Gastrocnemius medialis (tissue), 4 donors: ENCODE results near the gene THRSP. TPM values are rescaled to one million over a fixed set of nuclear protein-coding genes. Genes with fewer than 3 reads are reported as not detected.
"Not testable (repeated sequence)": the region's sequence is repeated elsewhere in the genome, so short reads cannot be mapped to it uniquely, and the experiment has no call there.

Source experiments
- ATAC-seq, 2 donors: fragments of 150-250 bp; one replicate each; pipeline ENCODE4 v1.9.1; 2016
- DNase-seq, 2 donors: peaks; one replicate each; pipeline ENCODE4 v3.0.0-alpha.2; 2019
- H3K27ac ChIP-seq, 4 donors: fragments of 200-600 bp; sonication (generic); 1 replicate in 1 of 4; 2 replicates in 3 of 4; pipeline ENCODE4 v1.5.1; 2016 to 2018; ENCODE audit warnings: mild to moderate bottlenecking in 2 of 4, moderate library complexity in 1 of 4
- H3K27me3 ChIP-seq, 3 donors: fragments of 200-600 bp; sonication (generic) in 2 of 3; 1 replicate in 1 of 3; 2 replicates in 2 of 3; pipeline versions ENCODE4 v1.5.1 to v1.6.0; 2016 to 2019; ENCODE audit warnings: mild to moderate bottlenecking in 1 of 3, moderate library complexity in 1 of 3
- H3K36me3 ChIP-seq, 2 donors: fragments of 200-600 bp; sonication (generic) in 1 of 2; one replicate each; pipeline ENCODE4 v1.5.1; 2017 to 2018
- H3K4me1 ChIP-seq, 2 donors: fragments of 200-600 bp; sonication (generic) in 1 of 2; one replicate each; pipeline ENCODE4 v1.5.1; 2016 to 2017; ENCODE audit warnings: mild to moderate bottlenecking in 2 of 2
- H3K4me3 ChIP-seq, 4 donors: fragments of 200-600 bp; sonication (generic) in 3 of 4; 1 replicate in 1 of 4; 2 replicates in 3 of 4; pipeline ENCODE4 v1.5.1; 2016 to 2019; ENCODE audit warnings: mild to moderate bottlenecking in 2 of 4
- H3K9me3 ChIP-seq, 3 donors: fragments of 200-600 bp; sonication (generic) in 2 of 3; 1 replicate in 1 of 3; 2 replicates in 2 of 3; pipeline ENCODE4 v1.5.1; 2016 to 2019
- POLR2A ChIP-seq, 2 donors: fragments of 450-650 bp; IDR thresholded peaks; one replicate each; pipeline ENCODE4 v1.6.1; 2017; ENCODE audit warnings: antibody characterized with exemption in 2 of 2, mild to moderate bottlenecking in 2 of 2, moderate library complexity in 2 of 2
- in situ Hi-C, 4 donors: fragments of 200-750 bp; cut with MboI; loops; one replicate each; pipeline versions ENCODE4 v1.15.0 to v1.8.0; 2017; ENCODE audit warnings: low sequenced_read_pairs in 4 of 4
- intact Hi-C: fragments of 100-400 bp; cut with DNase I; formaldehyde crosslinking; loops from one replicate; pipeline ENCODE4 v1.15.1; 2023; ENCODE audit warnings: low total_unique reads
- total RNA-seq, 4 donors: library from RNA; depleted of rRNA; stranded (reverse); fragments of >200 nt; gene quantifications; one replicate each; pipeline versions ENCODE4 v1.1.0 to v1.2.3, GENCODE V29; 2016
- TF ChIP-seq, protein P1 (sequence below), 5 experiments: fragments of 450-650 bp in 3 of 5; fragments of 200-600 bp in 2 of 5; sonication (generic) in 2 of 5; IDR thresholded peaks in 4 of 5; conservative IDR thresholded peaks in 1 of 5; 1 replicate in 4 of 5; 2 replicates in 1 of 5; pipeline ENCODE4 v1.5.1; 2016 to 2019; ENCODE audit warnings: antibody characterized with exemption in 5 of 5, mild to moderate bottlenecking in 3 of 5, moderate library complexity in 3 of 5

THRSP gene
- 10 to 100 TPM in 2 of 4 donors, under 1 TPM in 1, not detected in 1; 0.67 to 31.3 (median 14.0) TPM for total RNA-seq

- Histone ChIP-seq H3K4me3 (peak within 1 kb of the TSS in 1 of 4 donors; percentile 21), H3K4me1 (peaks cover 38 to 40% of the 10 kb centered on the region in 2 donors), H3K9me3 (no peaks in the 10 kb centered on the region), H3K36me3 (no peaks in the 10 kb centered on the region), H3K27me3 (no peaks in the 10 kb centered on the region), H3K27ac (peak within 1 kb of the TSS; percentile 60 to 88 (median 70))
- peak; percentile 80 for ATAC-seq
- intact Hi-C loops = no loop called here
- in situ Hi-C loops = no loop called here
- DNase-seq = peak; percentile 55 to 85
- TF ChIP-seq POLR2A (IDR thresholded peaks at IDR 0.05) = no peak
- TF ChIP-seq, protein P1, sequence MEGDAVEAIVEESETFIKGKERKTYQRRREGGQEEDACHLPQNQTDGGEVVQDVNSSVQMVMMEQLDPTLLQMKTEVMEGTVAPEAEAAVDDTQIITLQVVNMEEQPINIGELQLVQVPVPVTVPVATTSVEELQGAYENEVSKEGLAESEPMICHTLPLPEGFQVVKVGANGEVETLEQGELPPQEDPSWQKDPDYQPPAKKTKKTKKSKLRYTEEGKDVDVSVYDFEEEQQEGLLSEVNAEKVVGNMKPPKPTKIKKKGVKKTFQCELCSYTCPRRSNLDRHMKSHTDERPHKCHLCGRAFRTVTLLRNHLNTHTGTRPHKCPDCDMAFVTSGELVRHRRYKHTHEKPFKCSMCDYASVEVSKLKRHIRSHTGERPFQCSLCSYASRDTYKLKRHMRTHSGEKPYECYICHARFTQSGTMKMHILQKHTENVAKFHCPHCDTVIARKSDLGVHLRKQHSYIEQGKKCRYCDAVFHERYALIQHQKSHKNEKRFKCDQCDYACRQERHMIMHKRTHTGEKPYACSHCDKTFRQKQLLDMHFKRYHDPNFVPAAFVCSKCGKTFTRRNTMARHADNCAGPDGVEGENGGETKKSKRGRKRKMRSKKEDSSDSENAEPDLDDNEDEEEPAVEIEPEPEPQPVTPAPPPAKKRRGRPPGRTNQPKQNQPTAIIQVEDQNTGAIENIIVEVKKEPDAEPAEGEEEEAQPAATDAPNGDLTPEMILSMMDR (IDR thresholded peaks at IDR 0.05 in 4 of 5, conservative IDR thresholded peaks at IDR 0.05 in 1 of 5) = no peak
Observed at GRCh38 chr11:78063440-78064181, at the start of gene THRSP. Gene THRSP, plus strand, starts transcription at chr11:78063861. Its CDS starts 21 bp downstream, at chr11:78063882.

DNA sequence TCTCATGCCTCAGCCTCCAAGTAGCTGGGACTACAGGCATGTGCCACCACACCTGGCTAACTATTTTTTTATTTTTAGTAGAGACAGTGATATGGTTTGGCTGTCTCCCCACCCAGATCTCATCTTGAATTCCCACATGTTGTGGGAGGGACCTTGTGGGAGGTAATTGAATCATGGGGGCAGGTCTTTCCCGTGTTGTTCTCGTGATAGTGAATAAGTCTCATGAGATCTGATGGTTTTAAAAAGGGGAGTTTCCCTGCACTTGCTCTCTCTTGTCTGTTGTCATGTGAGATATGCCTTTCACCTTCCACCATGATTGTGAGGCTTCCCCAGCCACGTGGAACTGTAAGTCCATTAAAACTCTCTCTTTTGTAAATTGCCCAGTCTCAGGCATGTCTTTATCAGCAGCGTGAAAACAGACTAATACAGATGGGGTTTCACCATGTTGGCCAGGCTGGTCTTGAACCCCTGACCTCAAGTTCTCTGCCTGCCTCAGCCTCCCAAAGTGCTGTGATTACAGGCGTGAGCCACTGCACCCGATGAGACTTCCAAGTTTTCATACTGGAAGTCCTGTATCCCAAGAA is 48.6 kb upstream of the THRSP start:
- H3K4me3 ChIP-seq, H3K9me3 ChIP-seq, H3K27ac ChIP-seq, in situ Hi-C loops, H3K4me1 ChIP-seq, intact Hi-C loops, ATAC-seq, H3K27me3 ChIP-seq, DNase-seq, H3K36me3 ChIP-seq: not testable (repeated sequence)

DNA sequence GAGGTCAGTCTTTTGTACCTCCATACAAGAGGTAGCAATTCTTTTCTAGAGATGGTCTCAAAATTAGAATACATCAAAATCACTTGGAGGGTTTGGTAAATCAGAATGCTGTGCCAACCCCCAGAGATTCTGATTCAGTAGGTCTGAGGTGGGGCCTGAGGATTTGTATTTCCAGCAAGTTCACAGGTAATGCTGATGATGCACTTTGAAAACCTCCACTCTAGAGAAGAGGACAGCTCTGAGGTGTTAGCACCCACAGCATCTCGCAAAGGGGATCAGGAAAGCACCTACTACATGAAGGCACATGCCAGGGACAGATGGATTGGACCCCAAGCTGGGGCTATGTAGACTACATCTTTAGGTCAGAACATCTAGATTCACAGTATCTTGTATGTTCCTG is 47.8 kb upstream of the THRSP start:
- ATAC-seq (no peak), DNase-seq (no peak)
- Histone ChIP-seq H3K27ac (no peak overlapping the region), H3K27me3 (no peaks in the 10 kb centered on the region), H3K4me1 (no peaks in the 10 kb centered on the region), H3K9me3 (no peaks in the 10 kb centered on the region), H3K4me3 (no peak overlapping the region), H3K36me3 (no peaks in the 10 kb centered on the region)
- intact Hi-C loops (no loop called here), in situ Hi-C loops (no loop called here)
- no peak for TF ChIP-seq POLR2A (IDR thresholded peaks at IDR 0.05)
- TF ChIP-seq, protein P1 (IDR thresholded peaks at IDR 0.05 in 4 of 5, conservative IDR thresholded peaks at IDR 0.05 in 1 of 5) = no peak

DNA sequence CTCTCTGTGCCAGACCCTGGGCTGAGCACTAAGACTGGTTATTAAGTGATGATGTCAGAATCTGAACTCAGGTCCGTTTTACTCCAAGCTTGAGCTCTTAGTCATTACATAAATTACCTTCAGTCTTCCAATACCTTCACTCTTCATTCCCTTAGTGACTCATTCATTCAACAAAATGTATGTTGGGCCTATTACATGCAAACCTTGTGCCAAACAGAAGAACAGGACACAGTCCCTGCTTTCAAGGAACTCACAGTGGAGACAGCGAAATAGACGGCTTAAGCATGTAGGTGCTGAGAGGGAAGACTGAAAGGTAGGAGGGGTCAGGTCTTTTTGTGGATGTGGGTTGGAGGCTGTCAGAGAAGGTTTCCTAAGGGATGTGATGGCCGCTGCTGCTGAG is 43.9 kb upstream of the THRSP start:
- no peak for ATAC-seq
- no peak overlapping the region for H3K4me3 ChIP-seq
- H3K4me1 ChIP-seq = no peaks in the 10 kb centered on the region
- H3K36me3 ChIP-seq = no peaks in the 10 kb centered on the region
- intact Hi-C loops = no loop called here
- no peak overlapping the region for H3K27ac ChIP-seq
- peaks cover 0 to 4% (median 0%) of the 10 kb centered on the region in 3 donors for H3K27me3 ChIP-seq
- no peaks in the 10 kb centered on the region for H3K9me3 ChIP-seq
- DNase-seq = no peak
- in situ Hi-C loops = no loop called here
- TF ChIP-seq, protein P1 (IDR thresholded peaks at IDR 0.05 in 4 of 5, conservative IDR thresholded peaks at IDR 0.05 in 1 of 5) = no peak
- TF ChIP-seq POLR2A (IDR thresholded peaks at IDR 0.05) = no peak

- ATAC-seq = no peak
- Histone ChIP-seq H3K4me3 (no peak overlapping the region), H3K4me1 (no peaks in the 10 kb centered on the region), H3K9me3 (no peaks in the 10 kb centered on the region), H3K27ac (no peak overlapping the region), H3K27me3 (peaks cover 0 to 4% (median 0%) of the 10 kb centered on the region in 3 donors), H3K36me3 (no peaks in the 10 kb centered on the region)
- intact Hi-C loops = no loop called here
- no peak for DNase-seq
- in situ Hi-C loops = no loop called here
- TF ChIP-seq, protein P1 (IDR thresholded peaks at IDR 0.05 in 4 of 5, conservative IDR thresholded peaks at IDR 0.05 in 1 of 5) = no peak
- TF ChIP-seq POLR2A (IDR thresholded peaks at IDR 0.05) = no peak
Observed at GRCh38 chr11:78020246-78020645, 43.4 kb upstream of the THRSP start.
